ENCODE results near the gene PPP1R26.
"Not testable (repeated sequence)": the region's sequence is repeated elsewhere in the genome, so short reads cannot be mapped to it uniquely, and the experiment has no call there.

The PPP1R26 gene

GRCh38 chr9:135479469-135480052 lies at the start of gene PPP1R26:
PPP1R26 (plus strand) TSS chr9:135479782; CDS start chr9:135484511, 4,729 bp downstream.
- TF ChIP-seq GATA1 (IDR thresholded peaks at IDR 0.05; ENCODE audit: low read depth, low read length) (no peak), POLR2A (IDR thresholded peaks at IDR 0.05; ENCODE audit: low read length) (no peak)

GRCh38 chr9:135437259-135437658 lies 42.3 kb upstream of the PPP1R26 start:
- no peak for DNase-seq
- TF ChIP-seq POLR2A (IDR thresholded peaks at IDR 0.05; ENCODE audit: low read length) (no peak), GATA1 (IDR thresholded peaks at IDR 0.05; ENCODE audit: low read depth, low read length) (no peak)

More at GRCh38 chr9:135479469-135480052, at the start of gene PPP1R26:
- no peak for DNase-seq

DNA sequence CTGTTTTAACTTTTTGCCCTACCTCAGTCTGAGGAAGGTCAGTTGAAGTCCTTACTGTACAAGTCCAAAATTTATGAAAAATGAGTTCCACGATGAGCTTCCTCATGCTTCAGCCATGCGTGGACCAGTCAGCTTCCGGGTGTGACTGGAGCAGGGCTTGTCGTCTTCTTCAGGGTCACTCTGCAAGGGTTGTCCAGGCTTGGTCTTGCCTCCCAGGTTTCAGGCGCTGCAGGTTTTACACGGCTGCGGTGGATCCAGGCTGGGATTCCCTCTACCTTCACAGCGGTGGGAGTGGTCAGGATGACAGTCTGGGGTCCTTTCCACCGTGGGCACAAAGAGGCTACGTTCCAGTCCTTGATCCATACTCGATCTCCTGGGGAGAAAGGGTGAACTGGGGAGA lies 41.9 kb upstream of the PPP1R26 start:
- DNase-seq: not testable (repeated sequence)

GRCh38 chr9:135438581-135439232 lies 40.9 kb upstream of the PPP1R26 start:
- DNase-seq: not testable (repeated sequence)

DNA sequence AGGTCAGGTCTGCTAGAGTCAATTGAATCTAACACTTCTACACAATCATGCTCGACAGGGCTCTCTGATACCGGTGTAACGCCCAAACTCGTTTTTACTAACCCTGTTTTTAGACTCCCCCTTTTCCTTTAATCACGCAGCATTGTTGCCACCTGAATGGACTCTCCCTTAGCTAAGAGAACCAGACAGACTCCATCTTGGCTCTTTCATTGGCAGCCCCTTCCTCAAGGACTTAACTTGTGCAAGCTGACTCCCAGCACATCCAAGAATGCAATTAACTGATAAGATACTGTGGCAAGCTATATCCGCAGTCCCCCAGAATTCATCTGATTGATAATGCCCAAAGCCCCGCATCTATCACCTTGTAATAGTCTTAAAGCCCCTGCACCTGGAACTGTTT lies 40.1 kb upstream of the PPP1R26 start:
- DNase-seq: not testable (repeated sequence)

DNA sequence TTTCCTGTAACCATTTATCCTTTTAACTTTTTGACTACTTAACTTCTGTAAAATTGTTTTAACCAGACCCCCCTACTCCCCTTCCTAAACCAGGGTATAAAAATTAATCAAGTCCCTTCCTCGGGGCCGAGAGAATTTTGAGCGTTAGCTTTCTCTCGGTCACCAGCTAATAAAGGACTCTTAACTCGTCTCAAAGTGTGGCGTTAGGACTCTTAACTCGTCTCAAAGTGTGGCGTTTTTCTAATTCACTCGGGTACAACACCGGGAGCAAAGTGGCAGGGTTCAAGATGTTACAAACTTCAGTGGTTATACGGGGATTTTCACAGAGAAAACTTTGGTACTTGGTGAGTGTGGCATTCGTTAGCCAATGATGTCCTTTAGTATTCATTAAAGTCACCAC lies 39.7 kb upstream of the PPP1R26 start:
- TF ChIP-seq GATA1 (IDR thresholded peaks at IDR 0.05; ENCODE audit: low read depth, low read length) (no peak), POLR2A (IDR thresholded peaks at IDR 0.05; ENCODE audit: low read length) (no peak)
- no peak for DNase-seq

GRCh38 chr9:135440620-135441019 lies 39.0 kb upstream of the PPP1R26 start:
- no peak for DNase-seq
- TF ChIP-seq POLR2A (IDR thresholded peaks at IDR 0.05; ENCODE audit: low read length) (no peak), GATA1 (IDR thresholded peaks at IDR 0.05; ENCODE audit: low read depth, low read length) (no peak)

DNA sequence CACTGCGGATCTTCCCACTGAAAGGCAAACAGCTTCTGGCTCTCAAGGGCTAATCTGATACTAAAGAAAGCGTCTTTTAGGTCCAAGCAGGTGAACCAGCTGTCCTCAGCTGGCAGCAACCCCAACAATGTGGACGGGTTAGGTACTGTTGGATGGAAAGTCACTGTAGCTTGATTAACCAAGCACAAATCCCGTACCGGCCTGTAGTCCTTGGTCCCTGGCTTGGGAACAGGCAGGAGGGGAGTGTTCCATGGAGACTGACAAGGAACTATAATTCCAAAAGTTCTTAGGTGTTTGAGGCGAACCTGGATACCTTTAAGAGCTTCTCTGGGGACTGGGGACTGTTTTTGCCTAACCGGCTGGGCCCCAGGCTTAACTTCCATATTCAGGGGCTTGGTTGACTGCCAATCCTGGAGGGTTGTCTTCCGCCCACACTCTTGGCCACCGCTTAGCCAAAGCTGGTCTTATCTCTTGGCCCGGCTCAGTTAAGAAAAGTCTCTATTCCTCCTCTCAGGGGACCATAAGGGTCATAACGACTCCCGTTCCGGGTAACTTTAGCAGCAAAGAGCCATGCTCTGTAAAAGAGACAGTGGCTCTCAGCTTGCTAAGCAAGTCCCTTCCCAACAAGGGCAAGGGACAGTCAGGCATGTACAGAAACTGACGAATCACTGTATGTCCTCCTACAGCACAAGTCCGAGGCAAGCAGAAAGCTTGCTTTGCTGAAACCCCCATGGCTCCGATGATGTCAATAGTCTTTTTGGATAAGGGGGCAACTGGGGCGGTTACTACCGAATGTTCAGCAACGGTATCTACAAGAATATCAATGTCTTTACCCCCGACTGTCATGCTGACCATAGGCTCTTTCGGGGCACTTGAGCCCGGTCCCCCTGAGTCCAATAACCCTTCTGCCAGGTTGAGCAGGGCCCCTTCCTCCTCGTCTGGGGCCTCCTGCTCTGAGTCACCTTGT lies 38.2 kb upstream of the PPP1R26 start:
- peak in 1 of 2 experiments; percentile 28 for DNase-seq

DNA sequence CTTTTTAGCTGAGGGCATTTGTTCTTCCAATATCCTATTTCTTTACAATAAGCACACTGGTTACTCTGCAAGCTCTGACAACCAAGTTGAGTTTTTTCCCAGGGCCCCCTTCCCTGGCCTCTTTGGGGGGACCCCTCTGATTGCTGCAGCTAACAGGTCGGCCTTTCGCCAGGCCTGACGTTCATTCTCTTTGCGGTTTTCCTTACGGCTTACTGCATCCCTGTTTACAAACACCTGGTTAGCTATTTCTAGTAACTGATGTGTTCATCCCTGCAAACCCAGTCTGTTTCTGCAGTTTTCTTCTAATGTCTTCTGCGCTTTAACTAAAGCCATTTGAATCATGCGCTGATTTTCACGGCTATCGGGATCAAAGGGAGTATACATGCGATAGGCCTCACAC lies 37.5 kb upstream of the PPP1R26 start:
- TF ChIP-seq GATA1 (IDR thresholded peaks at IDR 0.05; ENCODE audit: low read depth, low read length): no peak
- TF ChIP-seq POLR2A (IDR thresholded peaks at IDR 0.05; ENCODE audit: low read length): no peak
- DNase-seq: no peak

DNA sequence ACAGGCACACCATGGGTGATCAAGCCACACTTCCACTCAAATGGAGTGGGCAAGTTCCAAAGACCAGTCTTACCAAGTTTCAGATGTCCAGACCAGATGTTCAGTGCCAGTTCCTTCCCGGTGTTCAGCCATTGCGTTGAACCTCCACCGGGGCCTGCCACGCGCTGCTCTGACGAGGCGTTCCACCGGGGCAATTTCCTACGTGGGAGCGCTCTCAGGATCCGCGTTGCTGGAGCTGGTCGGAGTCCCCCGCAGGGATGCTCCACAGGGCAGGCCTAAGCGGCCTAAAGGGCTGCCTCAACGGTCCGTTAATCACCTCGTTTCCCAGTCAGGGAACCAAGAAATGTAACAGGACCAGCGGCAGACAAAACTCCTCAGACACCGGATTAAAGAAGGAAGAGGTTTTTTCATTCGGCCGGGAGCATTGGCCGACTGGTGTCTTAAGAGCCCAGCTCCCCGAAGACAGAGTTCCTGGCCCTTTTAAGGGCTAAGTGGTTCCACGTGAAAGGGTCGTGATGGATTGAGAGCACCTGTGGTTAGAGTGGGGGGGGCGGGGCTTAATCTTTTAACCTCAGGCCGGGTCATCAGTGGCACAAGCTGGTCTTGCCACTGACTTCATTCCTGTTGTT lies 35.7 kb upstream of the PPP1R26 start:
- DNase-seq: no peak
- no peak for TF ChIP-seq GATA1 (IDR thresholded peaks at IDR 0.05; ENCODE audit: low read depth, low read length)
- TF ChIP-seq POLR2A (IDR thresholded peaks at IDR 0.05; ENCODE audit: low read length): no peak

GRCh38 chr9:135447126-135447525 lies 32.5 kb upstream of the PPP1R26 start:
- TF ChIP-seq POLR2A (IDR thresholded peaks at IDR 0.05; ENCODE audit: low read length): no peak

DNA sequence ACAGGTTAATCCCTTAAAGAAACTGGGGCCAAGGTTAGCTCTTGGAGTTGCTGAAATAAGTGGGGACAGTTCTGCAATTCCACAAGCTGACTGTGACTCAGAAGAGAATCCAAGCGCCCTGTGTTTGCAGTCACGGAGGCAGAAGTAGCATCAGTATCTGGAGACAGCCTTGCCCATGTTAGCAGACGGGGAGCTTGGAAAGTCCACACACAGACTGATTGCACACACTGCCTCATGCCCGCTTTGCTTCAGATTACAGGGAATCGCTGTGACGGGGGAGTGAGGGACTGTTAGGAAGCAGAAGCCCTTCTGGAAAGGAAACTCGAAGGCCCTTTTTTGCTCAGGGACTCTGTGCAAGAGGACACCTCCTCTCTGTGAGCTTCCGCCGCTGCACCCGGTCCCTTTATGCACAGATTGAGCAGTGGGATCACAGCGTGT lies 30.9 kb upstream of the PPP1R26 start:
- TF ChIP-seq GATA1 (IDR thresholded peaks at IDR 0.05; ENCODE audit: low read depth, low read length) (no peak), POLR2A (IDR thresholded peaks at IDR 0.05; ENCODE audit: low read length) (no peak)
- no peak for DNase-seq

More at GRCh38 chr9:135447126-135447525, 32.5 kb upstream of the PPP1R26 start:
- DNase-seq: no peak

GRCh38 chr9:135449532-135449931 lies 30.1 kb upstream of the PPP1R26 start:
- DNase-seq: not testable (repeated sequence)

- DNase-seq: no peak
These were observed 28.6 kb upstream of the PPP1R26 start for GRCh38 chr9:135450956-135451355.

GRCh38 chr9:135451909-135452308 lies 27.7 kb upstream of the PPP1R26 start:
- DNase-seq: not testable (repeated sequence)

More at GRCh38 chr9:135450956-135451355, 28.6 kb upstream of the PPP1R26 start:
- no peak for TF ChIP-seq GATA1 (IDR thresholded peaks at IDR 0.05; ENCODE audit: low read depth, low read length)
- no peak for TF ChIP-seq POLR2A (IDR thresholded peaks at IDR 0.05; ENCODE audit: low read length)

Measured in erythroblast (primary cell).